ENCODE results near the gene APMAP. TPM values are rescaled to one million over a fixed set of nuclear protein-coding genes. Genes with fewer than 3 reads are reported as not detected.

APMAP gene
- total and polyA plus RNA-seq, 9 of the 15 experiments (the other 6 are each of a cell fraction or from before 2014, with no cell fraction given), result 6.7 to 18.2 (median 14.4) TPM

DNA sequence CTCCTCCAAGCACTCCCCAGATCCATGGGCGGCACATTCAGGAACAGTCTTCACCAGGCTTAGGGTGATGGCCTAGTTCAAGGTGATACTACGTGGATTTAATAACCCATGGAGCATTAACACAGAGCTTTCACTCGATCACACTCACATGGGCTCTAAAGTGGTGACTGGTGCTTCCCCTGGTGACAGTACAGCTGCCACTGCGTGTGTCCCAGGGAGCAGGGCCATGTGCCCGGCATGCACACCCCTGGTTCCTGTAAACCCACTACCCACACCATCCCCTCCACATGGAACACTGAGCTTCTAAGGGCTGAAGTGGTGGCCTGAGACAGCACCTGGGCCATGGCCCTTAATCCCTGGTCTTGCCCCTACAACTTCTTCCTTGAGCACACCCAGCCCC is 27.8 kb upstream of the APMAP start:
- no peaks in the 10 kb centered on the region for H3K36me3 ChIP-seq (ENCODE audit: control insufficient read depth, insufficient read depth, low read length)
- H3K9ac ChIP-seq (ENCODE audit: insufficient read depth in 1 of 2, low read depth in 2 of 2, low read length in 2 of 2), result no peak overlapping the region
- WGBS (ENCODE audit: insufficient coverage, low coverage, missing lambda C conversion rate), result 6% methylated on average over 5 of the region's 5 CpGs
- in situ Hi-C loops (cut with MboI), result no loop called here
- ChIA-PET CTCF (ENCODE audit: low intra/inter-chr PET ratio) (no interaction called here), POLR2A (no interaction called here)
- H3K27me3 ChIP-seq (ENCODE audit: control insufficient read depth in 2 of 2, insufficient read depth in 2 of 2, low read length in 2 of 2), result peaks cover 0 to 37% of the 10 kb centered on the region in 2 experiments; a peak in 3 of 5 replicates
- no peaks in the 10 kb centered on the region for H3K9me1 ChIP-seq (ENCODE audit: control insufficient read depth, insufficient read depth, low read length)
- no peaks in the 10 kb centered on the region for H3K4me1 ChIP-seq (replicated peaks in 1 of 2; ENCODE audit: control insufficient read depth in 2 of 2, insufficient read depth in 2 of 2, low read length in 2 of 2)
- no TSS peak for BruUV-seq (replicated peaks)
- no peak for FAIRE-seq
- H4K20me1 ChIP-seq (replicated peaks; ENCODE audit: control insufficient read depth, insufficient read depth, low read length), result no peaks in the 10 kb centered on the region; the same call in 1 of the 2 replicates
- H3K27ac ChIP-seq (ENCODE audit: extremely low read depth, low read depth, low read length), result no peak overlapping the region
- no peak overlapping the region for H3K4me3 ChIP-seq
- no peak for DNase-seq (ENCODE audit: extremely low read depth in 1 of 4, low spot score in 3 of 4)
- ATAC-seq, result no peak
- H3K9me3 ChIP-seq (replicated peaks; ENCODE audit: control insufficient read depth, insufficient read depth, low read depth, low read length), result no peaks in the 10 kb centered on the region
- intact Hi-C loops (cut with micrococcal nuclease), result no loop called here
- no peak overlapping the region for H2AFZ ChIP-seq (ENCODE audit: low read depth, low read length)
- TF ChIP-seq MTA2 (IDR thresholded peaks at IDR 0.05; ENCODE audit: low read depth) (no peak), E4F1 (CRISPR knock-in tag; IDR thresholded peaks at IDR 0.05; ENCODE audit: borderline replicate concordance) (no peak), FOS (IDR thresholded peaks at IDR 0.05; ENCODE audit: extremely low read depth, insufficient read length) (no peak), NCOA2 (IDR thresholded peaks at IDR 0.05; ENCODE audit: partially characterized antibody in 2 of 2) (no peak), AFF4 (CRISPR knock-in tag; IDR thresholded peaks at IDR 0.05) (no peak), ZNF408 (CRISPR knock-in tag; IDR thresholded peaks at IDR 0.05; ENCODE audit: low read depth) (no peak)
- no peak overlapping the region for H3K4me2 ChIP-seq (ENCODE audit: insufficient read depth, low read length)
- no peaks in the 10 kb centered on the region for H3K79me2 ChIP-seq (ENCODE audit: control insufficient read depth, insufficient read depth, low read length)

Measured in K562 (cell line).